PC-9 (cell line): Measurements from ENCODE around the gene TMEM184C.

Experiments used
- CTCF ChIP-seq: fragments of 200-600 bp; sonication (generic); conservative IDR thresholded peaks from 2 replicates; pipeline ENCODE4 v1.6.1; 2017; ENCODE audit warnings: mixed run types, antibody characterized with exemption, mild to moderate bottlenecking, moderate library complexity
- EZH2 ChIP-seq: fragments of 200-600 bp; sonication (generic); IDR thresholded peaks from 2 replicates; pipeline ENCODE4 v1.8.0; 2017; ENCODE audit warnings: antibody characterized with exemption, low read depth

GRCh38 chr4:147689067-147689466 is 71.9 kb downstream of the TMEM184C start:
- no peak for TF ChIP-seq EZH2
- TF ChIP-seq CTCF, result no peak
